GM19438 (cell line): Measurements from ENCODE around the gene UBN1.

ENCODE experiments used
- ATAC-seq: cut with Tn5 transposase; IDR thresholded peaks from one replicate; pipeline ENCODE4 v1.9.1; 2021; ENCODE audit warnings: low read depth; ENCODE audit not compliant: unreplicated experiment

The UBN1 gene

GRCh38 chr16:4904108-4904941 lies 57.0 kb downstream of the UBN1 start:
- no peak for ATAC-seq

- ATAC-seq, result no peak
These were observed 57.8 kb downstream of the UBN1 start for GRCh38 chr16:4904942-4905615.

GRCh38 chr16:4908854-4909401 lies 61.6 kb downstream of the UBN1 start:
- ATAC-seq, result no peak

- ATAC-seq, result no peak
These were observed 62.5 kb downstream of the UBN1 start for GRCh38 chr16:4909825-4910224.

- no peak for ATAC-seq
These were observed 63.5 kb downstream of the UBN1 start for GRCh38 chr16:4910828-4911227.

GRCh38 chr16:4911970-4912386 lies 64.7 kb downstream of the UBN1 start:
- ATAC-seq, result no peak

GRCh38 chr16:4913130-4913773 lies 66.0 kb downstream of the UBN1 start:
- no peak for ATAC-seq

- ATAC-seq, result no peak
These were observed 66.7 kb downstream of the UBN1 start for GRCh38 chr16:4913774-4914525.

- ATAC-seq, result no peak
These were observed 67.4 kb downstream of the UBN1 start for GRCh38 chr16:4914528-4915225.

- no peak for ATAC-seq
These were observed 68.0 kb downstream of the UBN1 start for GRCh38 chr16:4915226-4915761.

GRCh38 chr16:4917117-4917516 lies 69.8 kb downstream of the UBN1 start:
- ATAC-seq, result no peak

GRCh38 chr16:4918781-4919251 lies 71.5 kb downstream of the UBN1 start:
- ATAC-seq, result no peak

- no peak for ATAC-seq
These were observed 73.5 kb downstream of the UBN1 start for GRCh38 chr16:4920826-4921225.

- ATAC-seq, result no peak
These were observed 75.6 kb downstream of the UBN1 start for GRCh38 chr16:4922721-4923342.

GRCh38 chr16:4923853-4924252 lies 76.6 kb downstream of the UBN1 start:
- ATAC-seq, result no peak

- ATAC-seq, result no peak
These were observed 77.5 kb downstream of the UBN1 start for GRCh38 chr16:4924593-4925292.

GRCh38 chr16:4925293-4925607 lies 78.0 kb downstream of the UBN1 start:
- ATAC-seq, result no peak

GRCh38 chr16:4925791-4926190 lies 78.5 kb downstream of the UBN1 start:
- ATAC-seq, result no peak

GRCh38 chr16:4926928-4927327 lies 79.6 kb downstream of the UBN1 start:
- no peak for ATAC-seq
